ENCODE data around the gene COMMD3.

- TF ChIP-seq EZH2 (IDR thresholded peaks at IDR 0.05; ENCODE audit: insufficient read depth, poor library complexity, severe bottlenecking) (no peak), EZH2phosphoT487 (IDR thresholded peaks at IDR 0.05; ENCODE audit: insufficient read depth, low read depth) (no peak)
These were observed 25.7 kb downstream of the COMMD3 start for GRCh38 chr10:22341926-22342196.

Measured in GM23248 (cell line).